ENCODE measurements around the gene SETD3.

- TF ChIP-seq CTCF (IDR thresholded peaks at IDR 0.05) (no peak), POLR2A (IDR thresholded peaks at IDR 0.05) (no peak), EP300 (IDR thresholded peaks at IDR 0.05) (peak in 1 of 4 donors; percentile 17)
Measured at GRCh38 chr14:99467336-99468078, 13.2 kb downstream of the SETD3 start.

Data from upper lobe of left lung (tissue), 4 donors.